DOHH2 (cell line): ENCODE measurements around the gene FSTL4.

Experiments used
- H3F3A ChIP-seq: fragments of 200-600 bp; sonication (generic), shearing (Covaris generic); 2 replicates; pipeline ENCODE4 v1.6.0; 2016; ENCODE audit warnings: antibody characterized with exemption, mild to moderate bottlenecking; ENCODE audit not compliant: control insufficient read depth, insufficient read depth
- H3K27ac ChIP-seq: fragments of 200-600 bp; sonication (generic); 2 replicates; pipeline ENCODE4 v1.5.1; 2014; ENCODE audit warnings: low read depth, mild to moderate bottlenecking, low read length, moderate library complexity
- H3K27me3 ChIP-seq: fragments of 200-600 bp; sonication (generic); 2 replicates; pipeline ENCODE4 v1.6.1; 2014; ENCODE audit warnings: mild to moderate bottlenecking, low read length, mixed read lengths; ENCODE audit not compliant: control insufficient read depth
- H3K36me3 ChIP-seq: fragments of 200-600 bp; sonication (generic); 2 replicates; pipeline ENCODE4 v1.6.1; 2014; ENCODE audit warnings: mild to moderate bottlenecking, low read length, moderate library complexity, mixed read lengths; ENCODE audit not compliant: control insufficient read depth
- H3K4me1 ChIP-seq: fragments of 200-600 bp; sonication (generic); 2 replicates; pipeline ENCODE4 v1.6.1; 2014; ENCODE audit warnings: mild to moderate bottlenecking, low read length, mixed read lengths; ENCODE audit not compliant: control insufficient read depth
- H3K4me2 ChIP-seq: fragments of 200-600 bp; sonication (generic); 2 replicates; pipeline ENCODE4 v1.6.0; 2014; ENCODE audit warnings: mild to moderate bottlenecking, low read length, moderate library complexity
- H3K4me3 ChIP-seq: fragments of 200-600 bp; sonication (generic); 2 replicates; pipeline ENCODE4 v1.5.1; 2014; ENCODE audit warnings: mild to moderate bottlenecking, low read length, mixed read lengths
- H3K79me2 ChIP-seq: fragments of 200-600 bp; sonication (generic); 2 replicates; pipeline ENCODE4 v1.6.1; 2014; ENCODE audit warnings: mild to moderate bottlenecking, low read length, mixed read lengths; ENCODE audit not compliant: control insufficient read depth
- H3K9me2 ChIP-seq: fragments of 200-600 bp; sonication (generic); replicated peaks from 2 replicates; pipeline ENCODE4 v1.6.1; 2014; ENCODE audit warnings: mild to moderate bottlenecking, low read length, mixed read lengths; ENCODE audit not compliant: control insufficient read depth
- H3K9me3 ChIP-seq: fragments of 200-600 bp; sonication (generic); 2 replicates; pipeline ENCODE4 v1.6.1; 2014; ENCODE audit warnings: antibody characterized with exemption, low read length, mixed read lengths; ENCODE audit not compliant: control insufficient read depth, insufficient read depth
- H4K20me1 ChIP-seq: fragments of 200-600 bp; sonication (generic); 2 replicates; pipeline ENCODE4 v1.6.0; 2014; ENCODE audit warnings: low read depth, mild to moderate bottlenecking, antibody characterized with exemption, low read length, moderate library complexity; ENCODE audit not compliant: control insufficient read depth, insufficient read depth
- CTCF ChIP-seq: fragments of 200-600 bp; sonication (generic); IDR thresholded peaks from one replicate; pipeline ENCODE4 v1.5.1; 2014; ENCODE audit warnings: antibody characterized with exemption, mild to moderate bottlenecking, low read depth, low read length; ENCODE audit not compliant: poor library complexity, severe bottlenecking
- EZH2phosphoT487 ChIP-seq: fragments of 200-600 bp; sonication (generic); IDR thresholded peaks from 2 replicates; pipeline ENCODE4 v1.6.1; 2017; ENCODE audit warnings: borderline replicate concordance, mild to moderate bottlenecking, antibody characterized with exemption, low read length, moderate library complexity, mixed read lengths

FSTL4 gene

GRCh38 chr5:133381571-133382365 is 230.6 kb downstream of the FSTL4 start:
- Histone ChIP-seq H3K27me3 (peaks cover 20% of the 10 kb centered on the region), H3K79me2 (no peaks in the 10 kb centered on the region), H3K9me2 (no peaks in the 10 kb centered on the region), H3K9me3 (peaks cover 12% of the 10 kb centered on the region), H3K27ac (no peak overlapping the region), H3K36me3 (no peaks in the 10 kb centered on the region), H4K20me1 (no peaks in the 10 kb centered on the region), H3K4me2 (no peak overlapping the region), H3K4me3 (no peak overlapping the region), H3F3A (no peaks in the 10 kb centered on the region), H3K4me1 (no peaks in the 10 kb centered on the region)
- TF ChIP-seq EZH2phosphoT487 (no peak), CTCF (no peak)

- H3K4me1 ChIP-seq: no peaks in the 10 kb centered on the region
- no peaks in the 10 kb centered on the region for H3K79me2 ChIP-seq
- no peaks in the 10 kb centered on the region for H3K36me3 ChIP-seq
- H3K4me3 ChIP-seq: no peak overlapping the region
- H4K20me1 ChIP-seq: no peaks in the 10 kb centered on the region
- H3K27ac ChIP-seq: no peak overlapping the region
- no peaks in the 10 kb centered on the region for H3K9me2 ChIP-seq
- H3K9me3 ChIP-seq: peaks cover 12% of the 10 kb centered on the region
- H3F3A ChIP-seq: no peaks in the 10 kb centered on the region
- no peak overlapping the region for H3K4me2 ChIP-seq
- no peak for TF ChIP-seq CTCF
- TF ChIP-seq EZH2phosphoT487: no peak
- H3K27me3 ChIP-seq: peaks cover 16% of the 10 kb centered on the region
Measured at GRCh38 chr5:133381041-133381440, 231.3 kb downstream of the FSTL4 start.

GRCh38 chr5:133377736-133378135 is 234.6 kb downstream of the FSTL4 start:
- TF ChIP-seq CTCF: no peak
- TF ChIP-seq EZH2phosphoT487: no peak
- H3K9me3 ChIP-seq: peaks cover 12% of the 10 kb centered on the region
- no peaks in the 10 kb centered on the region for H3K79me2 ChIP-seq
- no peak overlapping the region for H3K4me3 ChIP-seq
- H3K4me1 ChIP-seq: no peaks in the 10 kb centered on the region
- no peaks in the 10 kb centered on the region for H4K20me1 ChIP-seq
- no peaks in the 10 kb centered on the region for H3K9me2 ChIP-seq
- no peak overlapping the region for H3K4me2 ChIP-seq
- H3K27me3 ChIP-seq: peaks cover 20% of the 10 kb centered on the region; the same call in 1 of the 2 replicates
- no peaks in the 10 kb centered on the region for H3K36me3 ChIP-seq
- H3F3A ChIP-seq: no peaks in the 10 kb centered on the region
- H3K27ac ChIP-seq: no peak overlapping the region
